HepG2 (cell line): ENCODE data around the gene FAM217B. TPM values are rescaled to one million over a fixed set of nuclear protein-coding genes. Genes with fewer than 3 reads are reported as not detected.

Experiments used
- BATF2 ChIP-seq: sonication (generic); formaldehyde crosslinking; IDR thresholded peaks from 2 replicates; pipeline ENCODE4 v1.8.0; 2022; ENCODE audit warnings: mild to moderate bottlenecking, missing genetic modification reagents, moderate library complexity
- FOXK1 ChIP-seq: sonication (generic); formaldehyde crosslinking; IDR thresholded peaks from 2 replicates; pipeline ENCODE4 v1.4.0; 2020; ENCODE audit warnings: low read depth, missing genetic modification reagents, borderline replicate concordance
- GFI1 ChIP-seq: sonication (generic); formaldehyde crosslinking; IDR thresholded peaks from 2 replicates; pipeline ENCODE4 v1.5.0; 2020; ENCODE audit warnings: missing genetic modification reagents, mild to moderate bottlenecking, borderline replicate concordance
- GTF2F1 ChIP-seq: fragments of 150-350 bp; IDR thresholded peaks from 2 replicates; pipeline ENCODE4 v1.6.1; 2014; ENCODE audit warnings: low read length
- KDM4B ChIP-seq: sonication (generic); formaldehyde crosslinking; IDR thresholded peaks from 2 replicates; pipeline ENCODE4 v1.4.0; 2020; ENCODE audit warnings: missing genetic modification reagents
- MAX ChIP-seq: IDR thresholded peaks from 2 replicates; pipeline ENCODE4 v1.6.1; 2012; ENCODE audit warnings: inconsistent platforms
- NCOA1 ChIP-seq: sonication (generic); formaldehyde crosslinking; IDR thresholded peaks from 2 replicates; pipeline ENCODE4 v1.9.0; 2021; ENCODE audit warnings: missing genetic modification reagents
- NCOA5 ChIP-seq: sonication (generic); formaldehyde crosslinking; IDR thresholded peaks from 2 replicates; pipeline ENCODE4 v1.4.0; 2020; ENCODE audit warnings: missing genetic modification reagents
- NFATC3 ChIP-seq: sonication (generic); formaldehyde crosslinking; IDR thresholded peaks from 2 replicates; pipeline ENCODE4 v1.5.1; 2020; ENCODE audit warnings: mild to moderate bottlenecking, missing genetic modification reagents
- SMAD3 ChIP-seq: sonication (generic); formaldehyde crosslinking; IDR thresholded peaks from 2 replicates; pipeline ENCODE4 v1.4.0; 2020; ENCODE audit warnings: missing genetic modification reagents
- SOX6 ChIP-seq, 2 experiments: fragments of 450-650 bp in 1 of 2; sonication (generic) in 1 of 2; formaldehyde crosslinking in 1 of 2; IDR thresholded peaks; 2 replicates each; pipeline versions ENCODE4 v1.4.0 to v1.6.1; 2017 to 2020; ENCODE audit warnings: antibody characterized with exemption in 1 of 2, mild to moderate bottlenecking in 1 of 2, missing genetic modification reagents in 1 of 2
- TGIF2 ChIP-seq: IDR thresholded peaks from 2 replicates; pipeline ENCODE4 v1.6.1; 2016; ENCODE audit warnings: control low read depth, missing compliant biosample characterization
- THAP7 ChIP-seq: sonication (generic); formaldehyde crosslinking; IDR thresholded peaks from 2 replicates; pipeline ENCODE4 v1.8.1; 2023; ENCODE audit warnings: mild to moderate bottlenecking, missing genetic modification reagents
- TP53 ChIP-seq: sonication (generic); formaldehyde crosslinking; conservative IDR thresholded peaks from 2 replicates; pipeline ENCODE4 v1.4.0; 2020; ENCODE audit warnings: missing genetic modification reagents
- USF2 ChIP-seq, 2 experiments: sonication (generic) in 1 of 2; formaldehyde crosslinking in 1 of 2; IDR thresholded peaks; 2 replicates each; pipeline versions ENCODE4 v1.5.1 to v1.6.1; 2011 to 2020; ENCODE audit warnings: borderline replicate concordance in 1 of 2, low read depth in 1 of 2, low read length in 1 of 2, mild to moderate bottlenecking in 1 of 2, missing genetic modification reagents in 1 of 2, moderate library complexity in 1 of 2
- ZBTB34 ChIP-seq: sonication (generic); formaldehyde crosslinking; IDR thresholded peaks from 2 replicates; pipeline ENCODE4 v1.8.0; 2022; ENCODE audit warnings: mild to moderate bottlenecking, missing genetic modification reagents
- ZNF124 ChIP-seq: sonication (generic); formaldehyde crosslinking; IDR thresholded peaks from 2 replicates; pipeline ENCODE4 v1.4.0; 2020; ENCODE audit warnings: missing genetic modification reagents
- ZNF138 ChIP-seq: sonication (generic); formaldehyde crosslinking; IDR thresholded peaks from 2 replicates; pipeline ENCODE4 v1.5.0; 2020; ENCODE audit warnings: mild to moderate bottlenecking, low read depth, missing genetic modification reagents
- ZNF441 ChIP-seq: sonication (generic); formaldehyde crosslinking; IDR thresholded peaks from 2 replicates; pipeline ENCODE4 v1.7.0; 2021; ENCODE audit warnings: missing genetic modification reagents, borderline replicate concordance
- ZNF574 ChIP-seq: sonication (generic); formaldehyde crosslinking; IDR thresholded peaks from 2 replicates; pipeline ENCODE4 v1.4.0; 2020; ENCODE audit warnings: missing genetic modification reagents
- polyA plus RNA-seq, 8 experiments: library from polyadenylated mRNA; depleted of rRNA in 3 of 8; stranded (reverse) in 7 of 8; unstranded in 1 of 8; fragments of >200 nt; fragmentation: Illumina TruSeq in 4 of 8; extraction: Trizol in 4 of 8; gene quantifications; 2 replicates each; pipeline versions ENCODE4 v1.2.1 to v1.2.3, GENCODE V29; 2011 to 2016; ENCODE audit warnings: low read depth in 4 of 8, missing spikeins in 1 of 8, mixed read lengths in 1 of 8; ENCODE audit not compliant: insufficient read depth in 1 of 8
- total RNA-seq, 5 experiments: library from RNA; depleted of rRNA; stranded (reverse); fragments of >200 nt; fragmentation: Illumina TruSeq; extraction: Trizol; gene quantifications; 2 replicates each; pipeline ENCODE4 v1.2.3, GENCODE V29; 2016; ENCODE audit warnings: low read depth in 1 of 5

Gene FAM217B
- total and polyA plus RNA-seq, 2 of the 13 experiments (the other 11 are each of a cell fraction or from before 2014, with no cell fraction given), result 11.1 to 14.3 TPM

GRCh38 chr20:59940129-59940955, at the start of gene FAM217B, which contains the start of gene PPP1R3D (continued):
- peak; percentile 34; the same call in 1 of the 2 replicates for TF ChIP-seq TGIF2 (CRISPR knock-in tag)
- no peak; the same call in 1 of the 2 replicates for TF ChIP-seq ZNF138
- TF ChIP-seq KDM4B (CRISPR knock-in tag), result peak; percentile 70; the same call in 1 of the 2 replicates
- peak; percentile 11; the same call in 1 of the 2 replicates for TF ChIP-seq ZNF124
- peak; percentile 87 for TF ChIP-seq USF2 (IDR thresholded peaks at IDR 0.05; ENCODE audit: low read depth, low read length)
- peak; percentile 80; the same call in 1 of the 2 replicates for TF ChIP-seq USF2 (CRISPR knock-in tag; IDR thresholded peaks at IDR 0.05; ENCODE audit: borderline replicate concordance)
- TF ChIP-seq NCOA5 (CRISPR knock-in tag), result no peak
- no peak for TF ChIP-seq SOX6 (IDR thresholded peaks at IDR 0.05)
- TF ChIP-seq SOX6 (CRISPR knock-in tag; IDR thresholded peaks at IDR 0.05), result peak; percentile 54; the same call in 1 of the 2 replicates
- peak; percentile 80 for TF ChIP-seq MAX
- TF ChIP-seq SMAD3 (CRISPR knock-in tag), result no peak
- peak; percentile 82 for TF ChIP-seq ZNF574 (CRISPR knock-in tag)
- TF ChIP-seq ZNF441 (CRISPR knock-in tag), result peak; percentile 43
- TF ChIP-seq NCOA1, result no peak
- TF ChIP-seq BATF2 (CRISPR knock-in tag), result peak; percentile 46; the same call in 1 of the 2 replicates
- peak; percentile 79; the same call in 1 of the 2 replicates for TF ChIP-seq ZBTB34 (CRISPR knock-in tag)
- peak; percentile 79; the same call in 1 of the 2 replicates for TF ChIP-seq FOXK1
- 0 out of 2 replicates have a peak, but pooled peaks have one; percentile 53 for TF ChIP-seq NFATC3 (CRISPR knock-in tag)
- TF ChIP-seq GTF2F1, result peak; percentile 60; the same call in 1 of the 2 replicates
- TF ChIP-seq GFI1 (CRISPR knock-in tag), result no peak
- TF ChIP-seq TP53, result no peak; the same call in 1 of the 2 replicates
- peak; percentile 93 for TF ChIP-seq THAP7
